Neural progenitor cell (in vitro differentiated cells): Measurements from ENCODE around the gene MOV10L1.

Source experiments
- EZH2 ChIP-seq: fragments of 200-600 bp; sonication (generic); IDR thresholded peaks from 2 replicates; pipeline ENCODE4 v1.6.1; 2017; ENCODE audit warnings: antibody characterized with exemption, mild to moderate bottlenecking, moderate library complexity
- EZH2phosphoT487 ChIP-seq: fragments of 200-600 bp; sonication (generic); IDR thresholded peaks from 2 replicates; pipeline ENCODE4 v1.6.1; 2017; ENCODE audit warnings: antibody characterized with exemption
- TF ChIP-seq, protein P1 (sequence below): fragments of 200-600 bp; sonication (generic); IDR thresholded peaks from 2 replicates; pipeline ENCODE4 v1.5.1; 2017; ENCODE audit warnings: antibody characterized with exemption, mild to moderate bottlenecking

DNA sequence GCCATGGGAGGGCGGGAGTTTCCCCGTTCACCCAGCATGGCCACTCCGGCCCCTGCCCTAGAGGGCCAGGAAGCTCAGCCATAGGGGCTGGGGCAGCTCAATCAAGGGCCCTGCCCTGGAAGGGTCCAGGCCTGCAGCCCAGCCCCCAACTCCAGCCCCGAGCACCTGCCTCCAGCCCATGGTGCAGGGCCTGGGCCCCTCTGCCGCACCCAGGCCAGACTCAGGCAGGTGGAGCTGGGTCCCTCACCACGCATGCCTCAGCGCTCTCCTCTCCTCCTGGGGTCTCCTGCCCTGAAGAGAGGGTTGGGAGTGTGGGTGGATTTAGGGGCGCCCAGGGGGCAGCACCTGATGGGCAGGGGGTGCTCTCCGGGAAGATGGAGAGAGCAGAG is 17.6 kb upstream of the MOV10L1 start:
- TF ChIP-seq, protein P1, sequence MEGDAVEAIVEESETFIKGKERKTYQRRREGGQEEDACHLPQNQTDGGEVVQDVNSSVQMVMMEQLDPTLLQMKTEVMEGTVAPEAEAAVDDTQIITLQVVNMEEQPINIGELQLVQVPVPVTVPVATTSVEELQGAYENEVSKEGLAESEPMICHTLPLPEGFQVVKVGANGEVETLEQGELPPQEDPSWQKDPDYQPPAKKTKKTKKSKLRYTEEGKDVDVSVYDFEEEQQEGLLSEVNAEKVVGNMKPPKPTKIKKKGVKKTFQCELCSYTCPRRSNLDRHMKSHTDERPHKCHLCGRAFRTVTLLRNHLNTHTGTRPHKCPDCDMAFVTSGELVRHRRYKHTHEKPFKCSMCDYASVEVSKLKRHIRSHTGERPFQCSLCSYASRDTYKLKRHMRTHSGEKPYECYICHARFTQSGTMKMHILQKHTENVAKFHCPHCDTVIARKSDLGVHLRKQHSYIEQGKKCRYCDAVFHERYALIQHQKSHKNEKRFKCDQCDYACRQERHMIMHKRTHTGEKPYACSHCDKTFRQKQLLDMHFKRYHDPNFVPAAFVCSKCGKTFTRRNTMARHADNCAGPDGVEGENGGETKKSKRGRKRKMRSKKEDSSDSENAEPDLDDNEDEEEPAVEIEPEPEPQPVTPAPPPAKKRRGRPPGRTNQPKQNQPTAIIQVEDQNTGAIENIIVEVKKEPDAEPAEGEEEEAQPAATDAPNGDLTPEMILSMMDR = no peak
- TF ChIP-seq EZH2 = no peak
- no peak for TF ChIP-seq EZH2phosphoT487
